ENCODE data around the gene UNK. TPM values are rescaled to one million over a fixed set of nuclear protein-coding genes. Genes with fewer than 3 reads are reported as not detected.

UNK gene
- total RNA-seq, 1 experiment from 2014 or later: 27.8 TPM

- H3K27me3 ChIP-seq (ENCODE audit: insufficient read depth, low read depth): no peaks in the 10 kb centered on the region
- no TSS peak for BruUV-seq (replicated peaks)
- POLR2A ChIA-PET (ENCODE audit: unreplicated experiment): interaction anchor here (0.7 kb wide), 1 partner anchor 188 kb away, joined by 7 read pairs; no protein-coding TSS in a partner anchor
- no peak overlapping the region for H3K4me3 ChIP-seq
- no peak for TF ChIP-seq CTCF (conservative IDR thresholded peaks at IDR 0.05)
- TF ChIP-seq EZH2 (IDR thresholded peaks at IDR 0.05; ENCODE audit: low read depth): no peak
- intact Hi-C loops (cut with micrococcal nuclease; ENCODE audit: unreplicated experiment): no loop called here
- DNase-seq: no peak
- CTCF ChIA-PET: interaction anchor here (0.6 kb wide), 1 partner anchor 127 kb away, joined by 3 read pairs; the partner anchor contains the start of gene TRIM65
- no peak overlapping the region for H2AFZ ChIP-seq
- H3K4me1 ChIP-seq (replicated peaks; ENCODE audit: insufficient read depth): peaks cover 1% of the 10 kb centered on the region; the same call in 1 of the 2 replicates
- no peaks in the 10 kb centered on the region for H3K9me3 ChIP-seq (ENCODE audit: insufficient read depth, low read depth)
- H3K4me2 ChIP-seq: no peak overlapping the region
- H3K27ac ChIP-seq: no peak overlapping the region
- no peaks in the 10 kb centered on the region for H3K79me2 ChIP-seq (ENCODE audit: low read depth)
- peaks cover 23% of the 10 kb centered on the region for H3F3A ChIP-seq (ENCODE audit: insufficient read depth, low read depth)
- H3K36me3 ChIP-seq (ENCODE audit: low read depth): no peaks in the 10 kb centered on the region
- H3K9me2 ChIP-seq (ENCODE audit: insufficient read depth): no peaks in the 10 kb centered on the region
- H4K20me1 ChIP-seq (ENCODE audit: insufficient read depth): no peaks in the 10 kb centered on the region; the same call in 1 of the 2 replicates
These were observed 15.1 kb upstream of the UNK start for GRCh38 chr17:75769536-75769935.

- Histone ChIP-seq H3K79me2 (ENCODE audit: low read depth) (peaks cover 3% of the 10 kb centered on the region), H3K27me3 (ENCODE audit: insufficient read depth, low read depth) (no peaks in the 10 kb centered on the region), H3K4me3 (no peak overlapping the region), H3K27ac (no peak overlapping the region), H2AFZ (no peak overlapping the region), H3K36me3 (ENCODE audit: low read depth) (peaks cover 3% of the 10 kb centered on the region; the same call in 1 of the 2 replicates), H3K9me3 (ENCODE audit: insufficient read depth, low read depth) (no peaks in the 10 kb centered on the region), H3K9me2 (ENCODE audit: insufficient read depth) (no peaks in the 10 kb centered on the region), H4K20me1 (ENCODE audit: insufficient read depth) (peaks cover 10% of the 10 kb centered on the region), H3K4me1 (replicated peaks; ENCODE audit: insufficient read depth) (peaks cover 17% of the 10 kb centered on the region), H3F3A (ENCODE audit: insufficient read depth, low read depth) (peaks cover 28% of the 10 kb centered on the region; the same call in 1 of the 2 replicates), H3K4me2 (no peak overlapping the region)
- TF ChIP-seq CTCF (conservative IDR thresholded peaks at IDR 0.05) (no peak), EZH2 (IDR thresholded peaks at IDR 0.05; ENCODE audit: low read depth) (no peak)
- CTCF ChIA-PET: no interaction called here
- no TSS peak for BruUV-seq (replicated peaks)
- POLR2A ChIA-PET (ENCODE audit: unreplicated experiment): interaction anchor here (0.6 kb wide), 1 partner anchor 7 kb away, joined by 15 read pairs; no protein-coding TSS in a partner anchor
- DNase-seq: no peak
- intact Hi-C loops (cut with micrococcal nuclease; ENCODE audit: unreplicated experiment): loop anchor here (10.0 kb wide), 2 partner anchors 233 to 503 kb away; partner anchors contain the start of gene CDK3
These were observed 13.0 kb upstream of the UNK start for GRCh38 chr17:75771334-75772281.

- Histone ChIP-seq H3K9me3 (ENCODE audit: insufficient read depth, low read depth) (no peaks in the 10 kb centered on the region), H3K27ac (no peak overlapping the region), H3K27me3 (ENCODE audit: insufficient read depth, low read depth) (no peaks in the 10 kb centered on the region), H3F3A (ENCODE audit: insufficient read depth, low read depth) (peaks cover 45% of the 10 kb centered on the region; the same call in 1 of the 2 replicates), H3K79me2 (ENCODE audit: low read depth) (peaks cover 20% of the 10 kb centered on the region), H2AFZ (no peak overlapping the region), H3K4me2 (no peak overlapping the region), H3K9me2 (ENCODE audit: insufficient read depth) (no peaks in the 10 kb centered on the region), H3K4me3 (no peak overlapping the region), H3K4me1 (replicated peaks; ENCODE audit: insufficient read depth) (peaks cover 32% of the 10 kb centered on the region), H4K20me1 (ENCODE audit: insufficient read depth) (peaks cover 27% of the 10 kb centered on the region), H3K36me3 (ENCODE audit: low read depth) (peaks cover 20% of the 10 kb centered on the region)
- POLR2A ChIA-PET (ENCODE audit: unreplicated experiment): interaction anchor here (0.5 to 1.0 kb wide), 3 partner anchors 62 to 315 kb away, joined by 3 read pairs; no protein-coding TSS in a partner anchor
- intact Hi-C loops (cut with micrococcal nuclease; ENCODE audit: unreplicated experiment): loop anchor here (10.0 kb wide), 2 partner anchors 232 to 502 kb away; partner anchors contain the start of gene CDK3
- TF ChIP-seq CTCF (conservative IDR thresholded peaks at IDR 0.05) (no peak), EZH2 (IDR thresholded peaks at IDR 0.05; ENCODE audit: low read depth) (no peak)
- CTCF ChIA-PET: no interaction called here
- DNase-seq: no peak
- BruUV-seq (replicated peaks): no TSS peak
These were observed 11.3 kb upstream of the UNK start for GRCh38 chr17:75773121-75773807.
